GM12891 (cell line): Measurements from ENCODE around the gene TXLNG.

ENCODE experiments used
- PAX5 ChIP-seq: IDR thresholded peaks from 2 replicates; pipeline ENCODE4 v1.6.1; 2011; ENCODE audit warnings: low read length, moderate library complexity, mild to moderate bottlenecking; ENCODE audit not compliant: insufficient read depth, severe bottlenecking
- POLR2A ChIP-seq: IDR thresholded peaks from 2 replicates; pipeline ENCODE4 v1.6.1; 2011; ENCODE audit warnings: low read depth, low read length, control low read depth
- POLR2AphosphoS5 ChIP-seq: IDR thresholded peaks from 2 replicates; pipeline ENCODE4 v1.6.1; 2011; ENCODE audit warnings: low read depth, low read length, control low read depth
- POU2F2 ChIP-seq: IDR thresholded peaks from 2 replicates; pipeline ENCODE4 v1.6.1; 2011; ENCODE audit warnings: low read depth, mild to moderate bottlenecking, control low read depth, low read length, moderate library complexity
- SPI1 ChIP-seq: IDR thresholded peaks from 2 replicates; pipeline ENCODE4 v1.6.1; 2011; ENCODE audit warnings: low read depth, low read length, control low read depth
- TAF1 ChIP-seq: IDR thresholded peaks from 2 replicates; pipeline ENCODE4 v1.6.1; 2011; ENCODE audit warnings: low read depth, low read length, control low read depth

- TF ChIP-seq POLR2A (no peak), TAF1 (no peak), POLR2AphosphoS5 (no peak), PAX5 (no peak), SPI1 (no peak), POU2F2 (no peak)
These were observed 70.5 kb downstream of the TXLNG start for GRCh38 chrX:16856744-16857143.
